H9 (cell line): ENCODE results near the gene LYSMD4. TPM values are rescaled to one million over a fixed set of nuclear protein-coding genes. Genes with fewer than 3 reads are reported as not detected.

Source experiments
- DNase-seq: peaks from one replicate; pipeline ENCODE4 v3.0.0-alpha.2; 2017
- H2AFZ ChIP-seq: one replicate; pipeline ENCODE4 v1.6.1; 2013; ENCODE audit warnings: mild to moderate bottlenecking, low read length, control low read depth, moderate library complexity
- H2AK5ac ChIP-seq: 2 replicates; pipeline ENCODE4 v1.6.1; 2013; ENCODE audit warnings: low read length, control low read depth, mixed read lengths; ENCODE audit not compliant: insufficient read length
- H2BK120ac ChIP-seq: one replicate; pipeline ENCODE4 v1.6.1; 2013; ENCODE audit warnings: low read depth, mild to moderate bottlenecking, low read length, control low read depth, inconsistent platforms; ENCODE audit not compliant: poor library complexity, severe bottlenecking
- H2BK12ac ChIP-seq: 2 replicates; pipeline ENCODE4 v1.6.1; 2013; ENCODE audit warnings: low read length, control low read depth, mixed read lengths, low read depth; ENCODE audit not compliant: insufficient read length
- H2BK15ac ChIP-seq: 2 replicates; pipeline ENCODE4 v1.6.1; 2013; ENCODE audit warnings: low read depth, low read length, control low read depth
- H2BK20ac ChIP-seq: one replicate; pipeline ENCODE4 v1.6.1; 2013; ENCODE audit warnings: low read depth, mild to moderate bottlenecking, low read length, control low read depth, inconsistent platforms; ENCODE audit not compliant: poor library complexity, severe bottlenecking
- H2BK5ac ChIP-seq: 2 replicates; pipeline ENCODE4 v1.6.1; 2013; ENCODE audit warnings: low read length, control low read depth, mixed read lengths; ENCODE audit not compliant: insufficient read length
- H3K14ac ChIP-seq: 2 replicates; pipeline ENCODE4 v1.6.1; 2013; ENCODE audit warnings: low read length, control low read depth; ENCODE audit not compliant: insufficient read depth
- H3K18ac ChIP-seq: 2 replicates; pipeline ENCODE4 v1.6.1; 2013; ENCODE audit warnings: low read depth, mild to moderate bottlenecking, mixed read lengths, low read length, control low read depth; ENCODE audit not compliant: insufficient read length
- H3K23ac ChIP-seq: 2 replicates; pipeline ENCODE4 v1.6.1; 2013; ENCODE audit warnings: low read length, control low read depth, mixed read lengths, low read depth; ENCODE audit not compliant: insufficient read length
- H3K23me2 ChIP-seq: 2 replicates; pipeline ENCODE4 v1.6.1; 2013; ENCODE audit warnings: low read depth, mild to moderate bottlenecking, mixed read lengths, low read length, control low read depth; ENCODE audit not compliant: insufficient read length, poor library complexity, severe bottlenecking
- H3K27ac ChIP-seq: 2 replicates; pipeline ENCODE4 v1.5.1; 2013; ENCODE audit warnings: low read length, control low read depth, mixed read lengths, low read depth; ENCODE audit not compliant: insufficient read length
- H3K27me3 ChIP-seq: 2 replicates; pipeline ENCODE4 v1.6.1; 2013; ENCODE audit warnings: low read length, control low read depth, inconsistent platforms; ENCODE audit not compliant: insufficient read depth
- H3K4ac ChIP-seq: 2 replicates; pipeline ENCODE4 v1.6.1; 2013; ENCODE audit warnings: low read depth, mild to moderate bottlenecking, control low read depth, inconsistent platforms, low read length, moderate library complexity
- H3K4me1 ChIP-seq: 2 replicates; pipeline ENCODE4 v1.6.1; 2013; ENCODE audit warnings: low read length, control low read depth, inconsistent platforms; ENCODE audit not compliant: insufficient read depth
- H3K4me2 ChIP-seq: 2 replicates; pipeline ENCODE4 v1.6.1; 2013; ENCODE audit warnings: low read length, control low read depth, mixed read lengths; ENCODE audit not compliant: insufficient read length, insufficient read depth
- H3K56ac ChIP-seq: 2 replicates; pipeline ENCODE4 v1.6.1; 2013; ENCODE audit warnings: low read depth, mild to moderate bottlenecking, mixed read lengths, low read length, control low read depth; ENCODE audit not compliant: insufficient read length
- H3K79me1 ChIP-seq: 2 replicates; pipeline ENCODE4 v1.6.1; 2013; ENCODE audit warnings: low read depth, mild to moderate bottlenecking, moderate library complexity, low read length, control low read depth, inconsistent platforms; ENCODE audit not compliant: insufficient read depth, poor library complexity, severe bottlenecking
- H3K79me2 ChIP-seq: 2 replicates; pipeline ENCODE4 v1.6.1; 2013; ENCODE audit warnings: low read length, control low read depth, inconsistent platforms; ENCODE audit not compliant: insufficient read depth
- H3K9ac ChIP-seq: 2 replicates; pipeline ENCODE4 v1.6.1; 2013; ENCODE audit warnings: low read length, control low read depth, mixed read lengths; ENCODE audit not compliant: insufficient read length; ENCODE audit errors: extremely low read depth
- H3K9me3 ChIP-seq: one replicate; pipeline ENCODE4 v1.6.1; 2013; ENCODE audit warnings: low read depth, low read length, inconsistent platforms; ENCODE audit not compliant: control insufficient read depth
- H3T11ph ChIP-seq: one replicate; pipeline ENCODE4 v1.6.1; 2013; ENCODE audit warnings: mild to moderate bottlenecking, low read length, control low read depth, inconsistent platforms
- H4K20me1 ChIP-seq: one replicate; pipeline ENCODE4 v1.6.1; 2013; ENCODE audit not compliant: control insufficient read depth, insufficient read length, insufficient read depth
- H4K5ac ChIP-seq: 2 replicates; pipeline ENCODE4 v1.6.1; 2013; ENCODE audit warnings: low read depth, mild to moderate bottlenecking, mixed read lengths, low read length, control low read depth; ENCODE audit not compliant: insufficient read length
- H4K8ac ChIP-seq: replicated peaks from 2 replicates; pipeline ENCODE4 v1.6.1; 2013; ENCODE audit warnings: low read length, control low read depth, mixed read lengths, low read depth; ENCODE audit not compliant: insufficient read length
- H4K91ac ChIP-seq: 2 replicates; pipeline ENCODE4 v1.6.1; 2013; ENCODE audit warnings: low read depth, mild to moderate bottlenecking, moderate library complexity, mixed read lengths, low read length, control low read depth; ENCODE audit not compliant: insufficient read length
- H3K27ac Mint-ChIP-seq, 3 experiments: 2 replicates in 2 of 3; 3 replicates in 1 of 3; pipeline ENCODE4 v1.8.0; 2020 to 2021; ENCODE audit warnings: mixed read lengths in 3 of 3, mild to moderate bottlenecking in 1 of 3, moderate library complexity in 1 of 3
- H3K27me3 Mint-ChIP-seq: 2 replicates; pipeline ENCODE4 v1.8.0; 2021; ENCODE audit warnings: low read depth, mild to moderate bottlenecking, moderate library complexity, mixed read lengths
- H3K36me3 Mint-ChIP-seq, 3 experiments: 2 replicates in 2 of 3; 3 replicates in 1 of 3; pipeline ENCODE4 v1.8.0; 2020 to 2021; ENCODE audit warnings: low read depth in 3 of 3, mixed read lengths in 3 of 3; ENCODE audit not compliant: insufficient read depth in 1 of 3
- H3K4me1 Mint-ChIP-seq, 2 experiments: 2 replicates each; pipeline ENCODE4 v1.8.0; 2020; ENCODE audit warnings: mixed read lengths in 2 of 2
- H3K4me3 Mint-ChIP-seq, 2 experiments: 2 replicates in 1 of 2; 3 replicates in 1 of 2; pipeline ENCODE4 v1.8.0; 2020 to 2021; ENCODE audit warnings: mild to moderate bottlenecking in 2 of 2, mixed read lengths in 2 of 2, moderate library complexity in 1 of 2
- H3K9me3 Mint-ChIP-seq, 2 experiments: 2 replicates in 1 of 2; 3 replicates in 1 of 2; pipeline ENCODE4 v1.8.0; 2020; ENCODE audit warnings: mild to moderate bottlenecking in 2 of 2, mixed read lengths in 2 of 2, moderate library complexity in 1 of 2
- WGBS: extraction: QIAGEN DNeasy Blood & Tissue Kit; methylation state at CpG from one replicate; pipeline ENCODE4 v1.1.7; 2013; ENCODE audit warnings: missing lambda C conversion rate, low lambda C conversion rate, mixed read lengths; ENCODE audit not compliant: insufficient read length; ENCODE audit errors: extremely low coverage; 5-methylcytosine and 5-hydroxymethylcytosine counted together
- total RNA-seq: library from RNA; stranded (reverse); gene quantifications from 2 replicates; pipeline ENCODE4 v1.2.1, GENCODE V29; 2021
- TF ChIP-seq, protein P1 (sequence below): fragments of 200-600 bp; sonication (generic); conservative IDR thresholded peaks from 3 replicates; pipeline ENCODE4 v1.8.0; 2021; ENCODE audit warnings: antibody characterized with exemption, mild to moderate bottlenecking

Gene LYSMD4
- total RNA-seq, 1 experiment from 2014 or later = 10.0 TPM

- no peak overlapping the region for H2BK20ac ChIP-seq
- H3K79me1 ChIP-seq = no peaks in the 10 kb centered on the region
- no peak for DNase-seq
- no peak overlapping the region for H4K91ac ChIP-seq
- no peaks in the 10 kb centered on the region for H3K27me3 ChIP-seq
- WGBS = no CpG with 5 or more reads among the region's 4 CpGs
- Mint-ChIP-seq H3K4me1 (no peaks in the 10 kb centered on the region), H3K27ac (no peak overlapping the region), H3K36me3 (peaks cover 3 to 43% (median 40%) of the 10 kb centered on the region in 3 experiments; a peak in 6 of 7 replicates), H3K9me3 (no peaks in the 10 kb centered on the region), H3K27me3 (no peaks in the 10 kb centered on the region), H3K4me3 (no peak overlapping the region)
- no peaks in the 10 kb centered on the region for H3K23me2 ChIP-seq
- H4K5ac ChIP-seq = no peak overlapping the region
- no peak overlapping the region for H3K23ac ChIP-seq
- H2BK12ac ChIP-seq = no peak overlapping the region
- no peak overlapping the region for H3T11ph ChIP-seq
- H3K4ac ChIP-seq = no peak overlapping the region
- no peaks in the 10 kb centered on the region for H4K20me1 ChIP-seq
- H2BK15ac ChIP-seq = no peak overlapping the region
- no peak overlapping the region for H3K56ac ChIP-seq
- no peaks in the 10 kb centered on the region for H3K4me1 ChIP-seq
- no peak overlapping the region for H2BK5ac ChIP-seq
- H3K79me2 ChIP-seq = no peaks in the 10 kb centered on the region
- H2BK120ac ChIP-seq = no peak overlapping the region
- no peak overlapping the region for H3K9ac ChIP-seq
- TF ChIP-seq, protein P1, sequence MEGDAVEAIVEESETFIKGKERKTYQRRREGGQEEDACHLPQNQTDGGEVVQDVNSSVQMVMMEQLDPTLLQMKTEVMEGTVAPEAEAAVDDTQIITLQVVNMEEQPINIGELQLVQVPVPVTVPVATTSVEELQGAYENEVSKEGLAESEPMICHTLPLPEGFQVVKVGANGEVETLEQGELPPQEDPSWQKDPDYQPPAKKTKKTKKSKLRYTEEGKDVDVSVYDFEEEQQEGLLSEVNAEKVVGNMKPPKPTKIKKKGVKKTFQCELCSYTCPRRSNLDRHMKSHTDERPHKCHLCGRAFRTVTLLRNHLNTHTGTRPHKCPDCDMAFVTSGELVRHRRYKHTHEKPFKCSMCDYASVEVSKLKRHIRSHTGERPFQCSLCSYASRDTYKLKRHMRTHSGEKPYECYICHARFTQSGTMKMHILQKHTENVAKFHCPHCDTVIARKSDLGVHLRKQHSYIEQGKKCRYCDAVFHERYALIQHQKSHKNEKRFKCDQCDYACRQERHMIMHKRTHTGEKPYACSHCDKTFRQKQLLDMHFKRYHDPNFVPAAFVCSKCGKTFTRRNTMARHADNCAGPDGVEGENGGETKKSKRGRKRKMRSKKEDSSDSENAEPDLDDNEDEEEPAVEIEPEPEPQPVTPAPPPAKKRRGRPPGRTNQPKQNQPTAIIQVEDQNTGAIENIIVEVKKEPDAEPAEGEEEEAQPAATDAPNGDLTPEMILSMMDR = no peak
- H3K27ac ChIP-seq = no peak overlapping the region
- no peak overlapping the region for H4K8ac ChIP-seq
- H3K14ac ChIP-seq = no peak overlapping the region
- H2AK5ac ChIP-seq = no peak overlapping the region
- no peaks in the 10 kb centered on the region for H3K9me3 ChIP-seq
- no peak overlapping the region for H3K4me2 ChIP-seq
- H3K18ac ChIP-seq = no peak overlapping the region
- H2AFZ ChIP-seq = no peak overlapping the region
Measured at GRCh38 chr15:99677540-99678134, 55.6 kb downstream of the LYSMD4 start.

Other genes with a start within 250 kb of the LYSMD4 start
- 20.7 and 25.2 TPM in 2 replicates for gene MEF2A, start 167.5 kb downstream of the LYSMD4 start, total RNA-seq